Right atrium auricular region (tissue), 2 donors: ENCODE results near the gene WDR88. TPM values are rescaled to one million over a fixed set of nuclear protein-coding genes. Genes with fewer than 3 reads are reported as not detected.
"Not testable (repeated sequence)": the region's sequence is repeated elsewhere in the genome, so short reads cannot be mapped to it uniquely, and the experiment has no call there.

ENCODE experiments used
- DNase-seq: peaks from one replicate; pipeline ENCODE4 v3.0.0-alpha.2; 2019; ENCODE audit warnings: low spot score
- H3K27ac ChIP-seq, 2 donors: fragments of 200-600 bp; sonication (generic); 1 replicate in 1 of 2; 2 replicates in 1 of 2; pipeline ENCODE4 v1.5.1; 2016 to 2019
- H3K27me3 ChIP-seq, 2 donors: fragments of 200-600 bp; sonication (generic); one replicate each; pipeline versions ENCODE4 v1.5.1 to v1.6.0; 2017 to 2019
- H3K36me3 ChIP-seq: fragments of 200-600 bp; sonication (generic); one replicate; pipeline ENCODE4 v1.5.1; 2016
- H3K4me1 ChIP-seq, 2 donors: fragments of 200-600 bp; sonication (generic); one replicate each; pipeline versions ENCODE4 v1.5.1 to v1.6.0; 2017 to 2019
- H3K4me3 ChIP-seq, 2 donors: fragments of 200-600 bp; sonication (generic); 1 replicate in 1 of 2; 2 replicates in 1 of 2; pipeline ENCODE4 v1.5.1; 2017 to 2019; ENCODE audit warnings: mild to moderate bottlenecking in 1 of 2, moderate library complexity in 1 of 2
- H3K9me3 ChIP-seq, 2 donors: fragments of 200-600 bp; sonication (generic); one replicate each; pipeline ENCODE4 v1.5.1; 2019
- CTCF ChIP-seq, 2 donors: fragments of 200-600 bp; sonication (generic); IDR thresholded peaks; one replicate each; pipeline ENCODE4 v1.5.1; 2019; ENCODE audit warnings: antibody characterized with exemption in 2 of 2
- total RNA-seq, 2 donors: library from RNA; depleted of rRNA; stranded (reverse); fragments of >200 nt; gene quantifications; one replicate each; pipeline ENCODE4 v1.1.0, GENCODE V29; 2016

The WDR88 gene
- total RNA-seq, 2 donors from 2014 or later, result not detected

DNA sequence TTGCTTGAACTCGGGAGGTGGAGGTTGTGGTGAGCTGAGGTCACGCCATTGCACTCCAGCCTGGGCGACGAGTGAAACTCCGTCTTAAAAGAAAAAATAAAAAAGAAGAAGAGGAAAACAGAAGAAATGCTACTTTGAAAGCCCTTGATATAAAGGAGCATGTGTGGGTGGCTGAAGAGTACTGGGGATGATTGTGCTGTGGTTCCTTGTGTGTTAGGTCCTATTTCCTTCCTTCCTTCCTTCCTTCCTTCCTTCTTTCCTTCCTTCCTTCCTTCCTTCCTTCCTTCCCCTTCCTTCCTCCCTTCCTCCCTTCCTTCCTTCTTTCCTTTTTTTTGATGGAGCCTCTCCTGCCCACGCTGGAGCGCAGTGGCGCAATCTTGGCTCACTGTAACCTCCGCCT is 14.3 kb downstream of the WDR88 start:
- Histone ChIP-seq H3K27me3 (no peaks in the 10 kb centered on the region), H3K36me3 (no peaks in the 10 kb centered on the region), H3K4me1 (peaks cover 0 to 7% of the 10 kb centered on the region in 2 donors), H3K9me3 (no peaks in the 10 kb centered on the region), H3K27ac (no peak overlapping the region), H3K4me3 (no peak overlapping the region)
- TF ChIP-seq CTCF (IDR thresholded peaks at IDR 0.05), result no peak
- no peak for DNase-seq

DNA sequence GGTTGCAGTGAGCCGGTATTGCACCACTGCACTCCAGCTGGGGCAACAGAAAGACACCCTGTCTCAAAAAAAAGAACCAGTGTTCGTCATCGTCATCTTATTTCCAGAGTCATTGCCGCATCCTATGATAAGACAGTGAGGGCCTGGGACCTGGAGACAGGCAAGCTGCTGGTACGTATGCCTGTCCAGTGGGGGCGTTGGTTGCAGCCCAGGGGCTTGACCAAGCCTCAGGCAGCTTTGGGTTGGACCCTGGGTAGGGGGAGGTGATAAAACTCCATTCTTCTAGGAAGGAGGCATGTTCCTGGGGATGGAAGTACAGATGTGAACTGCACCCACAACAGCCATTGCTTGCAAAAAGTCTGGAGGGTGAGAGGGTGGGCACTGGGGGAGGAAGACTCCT is 15.6 kb downstream of the WDR88 start:
- no peak for DNase-seq
- H3K9me3 ChIP-seq, result no peaks in the 10 kb centered on the region
- H3K27me3 ChIP-seq, result no peaks in the 10 kb centered on the region

GRCh38 chr19:33150852-33151518 is 19.1 kb downstream of the WDR88 start:
- no peaks in the 10 kb centered on the region for H3K27me3 ChIP-seq
- no peak for TF ChIP-seq CTCF (IDR thresholded peaks at IDR 0.05)
- H3K9me3 ChIP-seq, result no peaks in the 10 kb centered on the region
- no peaks in the 10 kb centered on the region for H3K36me3 ChIP-seq
- H3K4me3 ChIP-seq, result no peak overlapping the region
- H3K27ac ChIP-seq, result no peak overlapping the region
- no peaks in the 10 kb centered on the region for H3K4me1 ChIP-seq
- DNase-seq, result no peak

More for the DNA sequence above, 15.6 kb downstream of the WDR88 start:
- Histone ChIP-seq H3K36me3 (no peaks in the 10 kb centered on the region), H3K4me3 (no peak overlapping the region), H3K4me1 (peaks cover 0 to 7% of the 10 kb centered on the region in 2 donors), H3K27ac (no peak overlapping the region)
- no peak for TF ChIP-seq CTCF (IDR thresholded peaks at IDR 0.05)

DNA sequence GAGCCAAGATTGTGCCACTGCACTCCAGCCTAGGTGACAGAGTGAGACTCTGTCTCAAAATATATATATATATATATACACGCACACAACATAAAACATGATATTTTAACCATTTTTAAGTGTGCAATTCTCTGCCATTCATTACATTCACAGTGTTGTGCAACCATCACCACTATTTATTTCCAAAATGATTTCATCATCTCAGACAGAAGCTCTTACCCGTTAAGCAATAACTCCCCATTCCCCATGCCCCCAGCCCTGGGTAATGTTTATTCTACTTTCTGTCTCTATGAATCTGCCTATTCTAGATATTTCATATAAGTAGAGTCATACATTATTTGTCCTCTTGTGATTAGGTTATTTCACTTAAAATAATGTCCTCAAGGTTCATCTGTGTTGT is 20.3 kb downstream of the WDR88 start:
- Histone ChIP-seq H3K36me3 (no peaks in the 10 kb centered on the region), H3K9me3 (no peaks in the 10 kb centered on the region), H3K4me3 (no peak overlapping the region), H3K27me3 (no peaks in the 10 kb centered on the region), H3K27ac (no peak overlapping the region), H3K4me1 (no peaks in the 10 kb centered on the region)
- no peak for TF ChIP-seq CTCF (IDR thresholded peaks at IDR 0.05)
- no peak for DNase-seq

DNA sequence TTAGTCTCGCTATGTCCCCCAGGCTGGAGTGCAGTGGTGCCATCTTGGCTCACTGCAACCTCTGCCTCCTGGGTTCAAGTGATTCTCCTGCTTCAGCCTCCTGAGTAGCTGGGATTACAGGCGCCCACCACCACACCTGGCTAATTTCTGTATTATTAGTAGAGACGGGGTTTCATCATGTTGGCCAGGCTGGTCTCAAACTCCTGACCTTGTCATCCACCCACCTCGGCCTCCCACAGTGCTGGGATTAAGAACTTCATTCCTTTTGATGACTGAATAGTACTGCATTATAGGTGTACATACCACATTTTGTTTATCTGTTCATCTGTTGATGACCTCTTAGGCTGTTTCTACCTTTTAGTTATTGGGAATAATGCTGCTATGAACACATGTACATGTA is 20.7 kb downstream of the WDR88 start:
- not testable (repeated sequence) for H3K4me1 ChIP-seq, DNase-seq, H3K27me3 ChIP-seq, H3K9me3 ChIP-seq, H3K4me3 ChIP-seq, H3K36me3 ChIP-seq, H3K27ac ChIP-seq

GRCh38 chr19:33154313-33154712 is 22.4 kb downstream of the WDR88 start:
- not testable (repeated sequence) for H3K4me1 ChIP-seq, H3K27me3 ChIP-seq, H3K36me3 ChIP-seq, DNase-seq, H3K27ac ChIP-seq, H3K9me3 ChIP-seq, H3K4me3 ChIP-seq

DNA sequence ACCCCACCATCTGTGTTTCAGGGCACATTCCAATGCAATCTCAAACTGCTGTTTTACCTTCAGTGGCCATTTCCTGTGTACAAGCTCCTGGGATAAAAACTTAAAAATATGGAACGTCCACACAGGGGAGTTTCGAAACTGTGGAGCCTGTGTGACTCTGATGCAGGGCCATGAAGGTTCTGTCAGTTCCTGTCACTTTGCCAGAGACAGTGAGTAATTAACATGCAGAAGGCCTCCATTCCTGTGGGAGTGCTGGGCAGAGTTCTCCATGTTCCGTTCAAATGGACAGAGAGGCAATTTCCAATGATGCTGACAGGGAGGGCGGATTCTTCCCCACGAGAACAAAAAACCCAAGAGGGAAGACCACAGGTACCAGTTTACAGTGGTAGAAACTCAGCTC is 24.4 kb downstream of the WDR88 start:
- Histone ChIP-seq H3K36me3 (no peaks in the 10 kb centered on the region), H3K4me3 (no peak overlapping the region), H3K27ac (no peak overlapping the region), H3K4me1 (no peaks in the 10 kb centered on the region), H3K9me3 (no peaks in the 10 kb centered on the region), H3K27me3 (no peaks in the 10 kb centered on the region)
- no peak for TF ChIP-seq CTCF (IDR thresholded peaks at IDR 0.05)
- no peak for DNase-seq
